NCI-H345 (cell line): ENCODE results near the gene ARHGAP26.

Experiments used
- DNase-seq: peaks from one replicate; lab custom pipeline; 2025; lab: John Stamatoyannopoulos, UW

The ARHGAP26 gene

DNA sequence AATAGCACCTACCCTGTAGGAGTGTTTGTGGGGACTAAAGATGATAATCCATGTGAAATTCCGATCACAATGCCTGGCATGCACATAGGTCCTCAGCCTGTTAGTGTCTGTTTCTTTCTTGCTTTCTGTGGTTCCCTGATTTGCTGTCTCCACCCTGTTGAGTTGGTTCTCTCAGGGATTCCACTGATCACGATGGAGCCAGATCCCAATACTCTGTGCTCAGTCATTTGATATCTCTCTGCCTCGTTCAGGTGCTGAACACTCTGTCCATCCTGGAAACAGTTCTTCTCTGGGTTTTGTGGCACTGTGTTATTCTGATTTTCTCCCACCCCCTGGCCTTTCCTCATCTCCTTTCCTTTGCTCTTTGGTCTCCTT, 60.8 kb downstream of the ARHGAP26 start:
- no peak for DNase-seq

DNA sequence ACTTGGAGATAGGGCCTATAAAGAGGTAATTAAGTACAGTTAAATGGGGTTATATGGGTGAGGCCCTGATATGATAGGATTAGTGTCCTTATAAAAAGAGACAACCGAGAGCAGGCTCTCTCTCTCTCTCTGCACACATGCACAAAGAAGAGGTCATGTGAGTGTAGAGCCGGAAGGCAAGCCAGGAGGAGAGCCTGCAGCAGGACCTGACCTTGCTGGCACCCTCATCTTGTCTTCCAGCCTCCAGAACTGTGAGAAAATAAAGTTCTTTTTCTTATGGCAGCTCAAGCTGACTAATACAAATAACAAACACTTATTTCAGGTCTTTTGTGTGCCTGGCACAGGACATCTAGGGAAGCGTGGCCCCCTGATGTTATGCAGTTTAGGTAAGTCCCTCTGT, 62.1 kb downstream of the ARHGAP26 start:
- DNase-seq, result no peak

DNA sequence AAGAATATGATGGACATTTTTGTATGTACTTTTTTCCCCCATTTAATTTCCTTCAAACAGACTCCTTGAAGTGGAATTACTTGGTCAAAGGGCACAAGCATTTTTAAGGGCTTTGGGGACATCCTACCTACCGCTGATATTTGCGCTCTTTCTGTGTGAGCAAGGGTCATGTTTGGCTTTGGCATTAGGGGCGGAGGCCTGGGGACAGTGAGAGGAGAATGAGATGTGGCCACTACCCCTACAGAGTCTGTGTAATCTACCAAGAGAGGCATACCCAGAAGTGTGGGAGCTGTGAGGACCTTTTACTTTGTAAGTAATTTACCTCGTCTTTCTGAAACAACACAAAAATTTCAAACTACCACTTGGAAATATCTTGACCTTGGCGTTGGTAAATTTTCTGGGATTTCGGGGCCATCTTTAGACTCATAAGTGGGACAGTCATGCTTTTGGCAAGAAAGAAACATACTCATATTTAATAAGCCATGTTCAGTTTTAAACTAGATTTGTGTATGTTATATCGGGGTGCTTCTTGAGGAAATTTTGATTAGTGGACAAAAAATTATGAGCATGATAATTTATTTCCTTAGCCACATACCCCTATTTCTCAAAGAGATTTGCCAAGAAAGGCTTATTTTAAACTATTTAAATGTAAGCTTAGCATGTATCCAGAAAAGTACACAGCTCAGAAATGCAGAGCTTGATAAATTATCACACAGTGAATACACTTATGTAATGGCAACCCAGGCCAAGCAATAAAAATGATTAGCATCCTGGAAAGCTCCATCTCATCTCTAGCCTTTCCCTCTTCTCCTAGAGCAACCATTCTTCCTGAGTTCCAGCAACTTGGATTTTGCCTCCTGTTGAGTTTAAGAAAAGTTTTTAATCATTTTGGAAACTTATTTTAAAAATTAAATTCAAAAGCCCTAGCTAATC, 63.6 kb downstream of the ARHGAP26 start:
- DNase-seq, result no peak

DNA sequence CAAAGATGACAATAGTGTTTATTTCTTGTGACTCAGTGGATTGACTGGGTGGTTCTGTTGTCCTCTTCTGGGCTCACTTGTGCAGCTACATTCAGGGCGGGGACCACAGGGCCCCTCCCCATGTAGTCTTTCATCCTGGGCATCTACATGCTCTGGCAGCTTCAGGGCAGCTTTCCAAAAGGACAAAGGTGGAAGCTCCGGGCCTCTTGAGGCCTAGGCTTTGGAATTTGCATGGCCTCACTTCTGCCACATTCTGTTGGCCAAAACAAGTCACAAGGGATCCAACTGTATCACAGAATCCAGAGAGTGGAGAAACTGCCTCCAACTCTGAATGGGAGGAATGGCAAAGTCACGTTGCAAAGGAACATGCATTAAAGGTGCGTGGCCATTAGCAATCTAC, 64.3 kb downstream of the ARHGAP26 start:
- DNase-seq, result no peak

DNA sequence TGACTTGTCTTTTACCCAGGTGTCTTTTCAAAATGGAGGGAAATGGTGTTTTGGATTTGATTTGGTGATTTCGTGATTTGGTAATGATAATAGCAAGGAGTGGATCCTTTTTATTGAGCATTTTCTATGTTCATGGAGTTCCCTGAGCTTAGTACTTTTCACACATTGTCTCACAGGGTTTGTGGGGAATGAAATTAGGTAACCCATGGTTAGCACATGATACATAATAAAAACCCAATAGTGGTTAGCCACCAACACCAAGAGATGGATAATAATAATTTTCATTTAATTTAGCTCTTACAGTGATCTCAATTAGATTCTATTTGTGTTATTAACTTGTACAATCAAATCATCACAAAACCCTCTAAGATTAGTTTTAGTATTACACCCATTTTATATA, 65.4 kb downstream of the ARHGAP26 start:
- DNase-seq, result no peak

DNA sequence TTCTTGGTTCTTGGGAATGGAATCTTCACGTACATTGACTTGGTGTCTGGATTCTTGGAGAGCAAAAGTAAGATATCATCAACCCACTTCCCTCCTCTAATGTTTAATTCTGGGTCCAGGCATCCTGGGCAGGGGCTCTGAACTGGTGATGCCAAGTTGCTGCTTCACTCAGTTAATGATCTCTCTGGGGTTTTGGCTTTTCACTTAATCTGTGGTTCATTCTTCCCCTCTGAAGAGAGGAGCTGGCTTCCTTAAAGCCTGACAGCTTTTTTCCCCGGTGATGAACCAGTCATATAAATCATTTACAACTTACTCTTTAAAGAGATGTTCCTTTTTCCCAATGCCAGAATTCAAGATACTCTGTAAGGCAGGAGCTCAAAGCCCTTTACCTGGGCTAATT, 65.9 kb downstream of the ARHGAP26 start:
- DNase-seq, result no peak

DNA sequence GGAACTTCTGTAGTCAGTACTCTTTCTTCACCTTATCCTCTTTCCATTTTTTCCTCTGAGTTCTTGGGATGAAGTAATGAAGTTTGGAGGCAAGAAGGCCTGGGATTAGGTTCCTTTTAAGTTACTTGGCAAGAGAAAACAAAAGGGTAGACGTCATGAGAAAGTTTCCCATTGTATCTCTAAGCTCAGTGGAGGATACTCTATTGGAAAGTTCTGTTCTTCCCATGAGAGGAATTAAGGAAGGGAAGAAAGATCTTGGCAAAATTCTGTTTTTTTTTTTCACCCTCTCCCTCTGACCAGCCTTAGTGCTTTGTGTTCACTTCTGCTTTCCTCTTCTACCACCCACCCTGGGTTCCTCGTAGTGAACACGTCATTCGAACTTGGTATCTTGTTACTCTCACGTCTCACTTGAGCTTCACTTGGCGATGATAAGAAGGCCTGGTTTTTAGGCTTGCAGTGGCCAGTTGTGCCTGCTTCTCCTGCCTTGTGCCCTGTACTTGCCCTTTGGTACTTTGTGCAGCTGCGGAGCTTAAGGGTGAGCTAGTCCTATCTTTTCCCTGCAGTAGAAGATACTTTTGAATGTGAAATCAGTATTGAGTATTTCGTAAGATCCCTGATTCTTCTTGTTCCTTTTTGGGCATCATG, 67.0 kb downstream of the ARHGAP26 start:
- no peak for DNase-seq

DNA sequence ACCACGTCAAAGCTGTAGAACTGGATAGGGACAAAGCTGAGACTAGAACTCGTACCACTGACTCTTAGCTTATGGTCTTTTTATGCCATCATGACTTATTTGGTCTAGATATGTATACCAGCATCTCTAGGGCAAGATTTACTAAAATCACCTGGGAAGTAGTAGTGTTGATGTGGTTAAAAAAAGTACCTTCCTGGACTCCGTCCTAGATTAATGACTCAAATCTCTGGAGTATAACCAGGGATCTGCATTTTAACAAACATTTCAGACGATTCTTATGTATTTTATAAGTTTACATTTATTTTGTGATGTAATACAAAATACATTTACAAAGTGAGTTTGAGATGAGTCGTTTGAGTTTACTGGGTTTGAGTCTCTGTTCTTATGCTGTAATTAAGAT, 68.7 kb downstream of the ARHGAP26 start:
- DNase-seq, result no peak

DNA sequence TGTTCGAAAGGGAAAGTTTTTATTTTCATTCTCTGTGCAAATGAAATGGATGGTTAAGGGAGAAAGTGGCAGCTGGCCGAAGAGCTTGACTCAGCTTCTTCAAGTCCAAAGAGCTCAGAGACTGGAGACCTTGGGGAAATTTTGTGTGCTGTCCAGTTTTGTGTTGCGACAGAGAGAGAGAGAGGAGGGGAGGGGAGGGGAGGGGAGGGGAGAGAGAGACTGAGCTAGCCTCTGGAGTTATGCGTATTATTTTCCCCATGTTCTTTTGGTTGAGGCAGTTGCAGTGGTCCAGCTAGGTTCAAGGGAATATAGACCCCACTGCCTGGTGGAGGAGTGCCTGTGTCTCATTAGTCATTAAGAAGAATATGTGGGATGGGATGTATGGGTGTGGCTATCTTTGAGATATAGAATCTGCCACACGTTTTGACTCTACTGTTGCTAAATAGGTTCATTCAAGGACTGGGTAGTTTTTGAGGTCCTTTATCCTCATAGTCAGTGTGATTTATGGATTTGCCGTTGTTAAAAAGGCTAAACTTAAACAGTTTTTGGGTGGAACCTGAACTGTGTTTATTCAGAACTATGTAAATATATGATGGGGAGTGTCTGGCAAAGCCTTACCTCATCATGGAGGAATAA, 69.7 kb downstream of the ARHGAP26 start:
- no peak for DNase-seq

DNA sequence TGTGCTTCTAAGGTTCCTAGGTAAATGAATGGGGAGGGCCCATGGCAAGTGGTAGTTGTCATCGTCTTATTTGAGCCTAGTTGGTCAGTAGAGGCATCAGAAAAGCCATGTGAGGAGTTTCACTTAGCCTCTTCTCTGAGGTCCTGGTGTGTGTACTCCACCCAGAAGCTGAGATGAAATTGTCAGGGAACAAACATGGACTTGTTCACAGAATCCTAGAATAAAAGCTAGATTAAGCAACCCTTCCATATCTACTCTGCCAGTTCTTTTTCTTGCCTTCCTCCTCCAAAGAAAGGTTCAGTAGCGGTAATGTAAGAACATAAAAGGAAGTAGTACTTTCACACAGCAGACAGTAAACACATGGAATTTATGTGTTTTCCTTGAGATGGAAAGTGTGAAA, 70.4 kb downstream of the ARHGAP26 start:
- no peak for DNase-seq

DNA sequence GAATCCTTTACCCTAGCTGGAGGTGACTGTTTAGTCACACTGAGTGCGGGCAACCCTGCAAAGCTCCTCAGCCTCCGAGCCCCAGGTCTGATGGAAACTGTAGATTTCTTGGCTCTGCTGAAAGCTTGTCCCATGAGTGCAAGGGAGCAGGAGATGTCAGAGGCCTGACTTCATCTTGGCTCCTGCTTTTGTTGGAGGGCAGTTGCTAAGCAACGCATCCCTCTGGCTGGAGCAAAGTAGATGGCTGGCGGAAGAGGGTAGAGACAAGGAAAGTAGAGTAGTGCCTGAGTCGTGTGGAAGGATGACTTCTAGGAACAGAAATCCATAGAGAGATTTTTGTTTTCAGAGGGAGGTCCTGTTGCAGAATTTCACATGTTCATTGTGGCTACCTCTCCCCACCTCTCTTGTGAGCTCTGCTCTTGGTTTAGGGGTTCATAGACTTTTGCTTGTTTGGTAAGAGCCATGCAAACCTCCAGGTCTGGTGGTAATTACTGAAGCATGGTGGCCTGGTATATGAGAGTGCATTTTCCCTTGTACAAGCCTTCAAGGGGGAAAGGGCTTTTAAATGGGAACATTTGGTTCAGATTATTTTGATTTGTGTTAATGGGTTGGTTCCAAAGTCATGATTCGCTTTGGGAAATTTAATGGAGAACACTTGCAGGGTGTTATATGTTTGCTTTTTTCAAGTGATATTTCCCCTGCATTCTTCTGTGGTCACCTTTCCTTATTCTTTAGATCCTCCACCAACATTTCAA, 71.5 kb downstream of the ARHGAP26 start:
- DNase-seq, result no peak

DNA sequence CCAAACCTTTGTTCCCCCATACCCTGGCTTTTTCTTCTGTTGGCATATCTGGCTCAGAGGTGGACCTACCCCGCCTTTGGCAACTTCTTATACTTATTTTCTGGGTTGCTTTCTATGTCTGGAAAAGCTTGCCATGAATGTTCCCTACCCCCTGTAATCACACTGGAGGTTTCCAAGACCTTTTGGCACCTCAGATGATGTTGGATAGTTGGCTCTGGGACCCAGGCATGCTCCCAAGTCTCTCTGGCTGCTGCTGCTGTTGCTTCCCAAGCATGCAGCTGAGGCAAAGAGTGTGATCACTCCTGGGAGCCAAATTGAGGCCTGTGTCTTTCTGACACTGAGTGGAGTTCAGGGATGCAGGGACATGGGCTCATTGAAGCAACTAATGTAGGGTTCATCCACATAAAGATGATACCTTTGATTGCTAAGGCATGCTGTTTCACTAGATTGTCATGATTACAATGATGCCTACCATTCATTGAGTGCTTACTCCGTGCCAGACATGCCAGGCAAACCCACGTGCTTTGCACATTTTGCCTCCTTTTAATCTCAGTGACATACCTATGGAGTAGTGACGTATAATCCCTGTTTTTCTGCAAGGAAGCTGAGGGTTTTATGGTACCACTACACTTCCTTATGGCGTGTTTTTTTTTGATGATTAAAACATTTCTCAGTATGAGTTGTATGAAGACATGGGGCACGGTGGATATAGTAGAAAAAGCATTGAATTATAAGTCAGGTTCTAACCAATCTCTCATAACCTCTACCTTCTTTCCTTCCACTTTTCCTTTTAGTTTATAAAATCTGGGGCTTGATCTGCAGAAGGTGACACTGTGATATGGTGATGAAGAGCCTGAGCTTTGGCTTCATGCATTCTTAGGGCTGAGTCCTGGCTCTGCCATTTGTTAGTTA, 73.1 kb downstream of the ARHGAP26 start:
- DNase-seq, result no peak

DNA sequence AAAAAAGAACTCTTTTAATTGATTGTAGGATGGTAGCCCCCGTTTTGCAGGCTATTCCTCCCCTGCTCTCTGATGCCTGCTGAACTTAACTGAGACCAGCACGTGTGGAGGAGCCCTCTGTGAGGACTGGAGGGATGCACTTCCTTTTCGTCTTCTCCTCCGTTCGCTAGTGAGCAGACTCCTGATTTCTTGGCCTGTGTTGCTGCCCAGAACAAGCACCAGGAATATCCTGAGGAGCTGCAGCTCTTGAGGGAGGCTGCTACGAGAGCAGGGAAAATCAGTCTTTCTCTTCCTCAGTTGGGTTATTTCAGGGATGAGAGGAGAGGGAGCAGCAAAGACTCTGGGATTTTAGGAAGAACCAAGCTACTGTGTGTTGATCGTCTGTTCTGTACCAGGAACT, 74.7 kb downstream of the ARHGAP26 start:
- no peak for DNase-seq

DNA sequence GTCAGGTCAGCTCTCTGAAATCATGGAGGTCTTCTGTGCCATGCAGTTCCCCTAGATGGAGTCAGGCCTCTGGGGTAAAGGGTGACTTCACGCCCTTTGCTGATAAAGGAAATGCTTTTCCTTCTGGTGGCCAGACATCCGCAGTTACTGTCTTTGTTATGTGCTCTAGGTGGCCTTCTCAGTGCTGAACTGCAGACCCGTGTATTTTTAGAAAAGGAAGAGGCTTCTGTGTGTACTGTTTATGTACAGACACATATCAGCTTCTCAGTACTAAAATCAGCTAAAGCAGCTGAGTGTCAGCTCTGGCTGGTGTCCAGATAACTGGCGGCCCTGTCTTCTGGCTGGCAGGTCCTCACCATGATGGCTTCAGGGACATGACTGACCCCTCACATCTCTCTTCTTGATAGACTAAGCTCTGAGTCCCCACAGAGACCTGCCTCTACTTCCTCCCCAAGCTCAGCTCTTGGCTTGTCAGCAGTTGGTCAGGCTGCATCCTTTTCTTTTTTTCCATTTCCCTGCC, 75.3 kb downstream of the ARHGAP26 start:
- DNase-seq, result peak; percentile 37

DNA sequence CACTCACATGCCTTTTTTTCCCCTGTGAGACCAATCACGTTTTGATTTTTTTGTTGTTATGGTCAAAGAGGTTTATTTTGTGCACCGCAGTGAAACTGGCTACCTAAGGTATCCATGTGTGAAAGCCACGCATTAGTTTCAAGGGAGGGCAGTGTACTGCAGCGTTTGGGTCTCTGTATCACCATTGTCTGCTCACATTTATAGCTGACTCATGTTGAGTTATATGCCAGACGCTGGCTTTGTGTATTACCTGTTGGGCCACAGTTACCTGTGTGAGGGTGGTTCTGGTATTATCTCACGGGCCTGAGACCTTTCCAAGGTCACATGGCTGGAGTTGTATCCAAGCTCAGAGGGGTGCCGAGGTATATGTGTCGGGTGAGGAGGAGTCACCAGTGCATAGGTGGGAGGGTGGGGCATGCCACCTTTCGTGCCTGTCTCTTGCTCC, 75.8 kb downstream of the ARHGAP26 start:
- DNase-seq, result no peak

DNA sequence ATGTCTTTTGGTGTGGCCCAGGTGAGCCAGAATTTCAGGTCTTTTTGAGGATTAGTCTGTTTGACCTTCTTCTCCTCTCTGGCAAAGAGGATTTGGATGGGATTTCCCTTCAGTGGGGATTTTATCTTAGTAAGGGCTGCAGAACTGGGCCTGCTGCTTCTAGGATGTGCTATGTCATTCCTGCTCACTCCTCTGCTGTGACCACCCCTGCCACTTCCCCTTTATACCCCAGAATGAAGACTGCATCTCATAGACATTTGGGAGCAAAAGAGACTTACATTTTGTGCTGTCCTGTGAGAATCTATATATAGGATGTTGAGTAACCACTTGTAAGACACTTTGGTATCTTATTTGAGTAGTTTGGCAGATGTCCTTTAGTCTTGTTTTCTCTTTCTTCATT, 76.2 kb downstream of the ARHGAP26 start:
- DNase-seq, result no peak

DNA sequence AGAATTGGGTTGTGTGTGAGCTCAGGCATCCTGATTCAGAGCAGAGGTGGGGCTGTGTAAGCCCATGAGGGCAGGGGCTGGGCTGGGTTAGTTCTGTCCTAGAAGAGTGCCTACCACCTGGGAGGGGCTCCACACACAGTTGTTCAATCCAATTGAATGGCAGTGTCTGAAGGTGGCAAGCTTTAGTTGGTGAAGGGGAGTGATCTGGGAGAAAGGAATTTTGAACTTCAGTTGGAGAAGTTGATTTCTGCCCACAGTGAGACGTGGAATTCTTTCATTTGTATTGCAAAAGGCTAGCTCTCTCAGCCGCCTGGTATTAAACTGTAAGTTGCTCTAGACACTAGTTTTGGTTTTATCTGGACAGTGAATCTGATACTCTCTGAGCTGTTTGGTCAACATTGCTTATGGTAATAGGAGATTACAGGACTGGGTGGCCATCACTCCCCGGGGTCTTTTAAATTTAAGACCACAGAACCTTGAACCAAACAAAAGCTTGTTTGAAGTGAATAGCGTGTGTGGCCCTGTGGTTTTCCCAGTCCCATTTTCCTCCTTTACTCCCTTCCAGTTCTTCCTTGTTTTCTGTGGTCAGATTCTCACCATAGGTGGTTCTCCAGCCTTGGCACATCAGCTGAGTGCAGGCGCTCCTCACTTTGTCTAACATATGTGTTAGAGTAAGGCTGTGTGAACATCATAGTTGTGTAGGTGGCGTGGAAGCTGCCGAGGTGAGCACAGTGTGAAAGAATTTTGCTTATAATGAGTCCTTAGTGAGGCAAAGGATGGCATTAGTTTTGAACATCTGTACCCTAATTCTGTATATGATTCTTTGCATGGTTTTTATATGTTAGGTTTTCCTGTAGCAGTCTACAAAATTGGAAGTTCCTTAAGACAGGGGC, 78.0 kb downstream of the ARHGAP26 start:
- DNase-seq, result no peak

DNA sequence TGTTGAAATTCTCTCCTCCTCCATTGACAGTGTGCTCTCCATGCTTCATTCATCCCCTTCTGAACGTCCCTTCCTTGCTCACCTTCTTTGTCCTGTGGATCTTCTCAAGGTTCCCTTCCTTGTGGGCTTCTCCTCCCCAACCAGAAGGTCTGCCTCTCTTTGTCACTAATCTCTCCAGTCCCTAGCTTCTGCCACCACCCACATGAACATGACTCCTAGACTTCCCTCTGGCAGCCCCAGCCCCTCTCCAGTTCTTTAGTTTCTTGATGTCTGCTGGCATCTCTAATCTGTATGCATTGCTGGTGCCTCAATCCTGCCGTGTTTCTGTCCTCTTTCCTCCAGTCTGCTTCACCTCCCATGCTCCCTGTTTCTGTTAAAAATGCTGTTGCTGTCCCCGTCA, 79.3 kb downstream of the ARHGAP26 start:
- DNase-seq, result no peak

DNA sequence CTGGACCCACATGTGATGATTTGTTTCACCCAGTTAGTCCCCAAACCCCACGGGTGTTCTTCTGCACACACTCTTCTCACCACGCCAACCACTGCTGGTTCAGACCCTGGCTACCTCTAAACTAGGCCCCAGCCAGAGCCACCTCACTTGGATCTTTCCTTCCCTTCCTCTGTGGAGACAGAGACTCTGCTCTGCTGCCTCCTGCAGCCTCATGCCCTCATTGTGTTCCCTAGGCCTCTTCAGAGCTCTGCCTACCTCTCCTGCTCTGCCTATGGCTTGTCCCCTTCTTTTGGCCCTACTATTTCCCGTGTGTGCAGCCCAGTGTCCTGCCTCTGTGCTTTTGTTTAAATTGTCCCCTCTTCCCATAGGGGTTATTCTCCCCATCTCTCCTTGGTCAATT, 79.7 kb downstream of the ARHGAP26 start:
- no peak for DNase-seq

DNA sequence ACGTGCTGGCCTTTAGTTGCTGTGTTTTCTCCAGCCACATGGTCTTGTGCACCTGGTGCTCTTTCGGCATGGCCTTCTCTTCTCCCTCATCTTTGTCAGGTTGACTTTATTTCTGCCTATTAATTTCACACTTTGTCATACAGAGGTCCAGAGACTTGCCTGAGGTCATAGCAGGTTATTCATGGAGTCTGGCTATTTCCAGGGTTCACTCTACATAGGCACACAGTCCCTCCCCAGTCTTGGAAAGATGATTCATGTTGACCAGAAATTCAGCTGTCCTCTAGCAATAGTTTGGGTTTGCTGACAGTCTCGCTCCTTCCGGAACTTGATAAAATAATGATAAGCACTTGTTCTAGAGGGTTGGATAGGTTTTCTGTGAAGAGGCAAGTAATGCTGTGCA, 81.6 kb downstream of the ARHGAP26 start:
- no peak for DNase-seq
